GM12864 (cell line): ENCODE data around the gene COL24A1.

Experiments
- DNase-seq: peaks from one replicate; pipeline ENCODE4 v3.0.0-alpha.2; 2011; ENCODE audit warnings: low read depth
- H3K4me3 ChIP-seq: 2 replicates; pipeline ENCODE4 v1.5.1; 2011; ENCODE audit warnings: mild to moderate bottlenecking, low read depth, low read length, control low read depth
- CTCF ChIP-seq: IDR thresholded peaks from 2 replicates; pipeline ENCODE4 v1.5.1; 2011; ENCODE audit warnings: low read depth, mild to moderate bottlenecking, moderate library complexity, low read length, control low read depth, inconsistent platforms; ENCODE audit errors: missing control alignments

Gene COL24A1

GRCh38 chr1:86000601-86001000 lies 156.0 kb downstream of the COL24A1 start:
- no peak overlapping the region for H3K4me3 ChIP-seq
- no peak for DNase-seq
- TF ChIP-seq CTCF: no peak

- H3K4me3 ChIP-seq: no peak overlapping the region
- no peak for DNase-seq
- no peak for TF ChIP-seq CTCF
These were observed 158.3 kb downstream of the COL24A1 start for GRCh38 chr1:85998105-85998855.

GRCh38 chr1:85992791-85993190 lies 163.8 kb downstream of the COL24A1 start:
- DNase-seq: peak; percentile 44
- TF ChIP-seq CTCF: no peak

GRCh38 chr1:85991261-85991660 lies 165.3 kb downstream of the COL24A1 start:
- H3K4me3 ChIP-seq: peak overlapping the region; percentile 16
- no peak for DNase-seq
- no peak for TF ChIP-seq CTCF

More at GRCh38 chr1:85992791-85993190, 163.8 kb downstream of the COL24A1 start:
- peak overlapping the region; percentile 25; the same call in 1 of the 2 replicates for H3K4me3 ChIP-seq

- TF ChIP-seq CTCF: no peak
These were observed 171.9 kb downstream of the COL24A1 start for GRCh38 chr1:85984636-85985035.

GRCh38 chr1:85983316-85983715 lies 173.3 kb downstream of the COL24A1 start:
- no peak for DNase-seq
- no peak overlapping the region for H3K4me3 ChIP-seq
- no peak for TF ChIP-seq CTCF

More at GRCh38 chr1:85984636-85985035, 171.9 kb downstream of the COL24A1 start:
- DNase-seq: no peak
- no peak overlapping the region for H3K4me3 ChIP-seq

GRCh38 chr1:85976516-85977205 lies 179.9 kb downstream of the COL24A1 start:
- no peak for DNase-seq
- no peak overlapping the region for H3K4me3 ChIP-seq

More at GRCh38 chr1:85976516-85977205, 179.9 kb downstream of the COL24A1 start:
- TF ChIP-seq CTCF: no peak
